ENCODE results near the gene CAP1. TPM values are rescaled to one million over a fixed set of nuclear protein-coding genes. Genes with fewer than 3 reads are reported as not detected.

Gene CAP1
- total and polyA plus RNA-seq, 9 of the 15 experiments (the other 6 are each of a cell fraction or from before 2014, with no cell fraction given) = 230 to 658 (median 281) TPM

DNA sequence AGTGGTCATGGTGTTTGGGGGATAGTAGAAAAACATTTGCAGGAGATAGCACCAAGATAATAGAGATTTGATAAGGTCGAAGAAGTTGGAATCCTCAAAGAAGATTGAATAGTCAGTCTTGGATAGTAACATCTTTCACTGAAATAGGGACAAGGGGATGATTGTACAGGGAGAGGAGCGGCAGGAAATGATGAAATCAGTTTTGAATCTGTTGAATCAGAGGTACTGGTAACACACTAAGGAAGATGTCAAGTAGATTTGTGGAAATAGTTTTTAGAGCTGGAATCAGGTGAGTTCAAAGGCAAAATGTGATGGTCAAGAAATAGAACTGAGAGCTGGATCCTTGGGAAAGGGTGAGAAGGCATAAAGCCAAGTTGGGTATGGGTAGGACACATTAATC, 26.5 kb downstream of the CAP1 start:
- no peak for FAIRE-seq
- ChIA-PET CTCF (ENCODE audit: low intra/inter-chr PET ratio) (no interaction called here), POLR2A (interaction anchor here (0.6 to 3.0 kb wide), 7 partner anchors 9 to 107 kb away, joined by 3 to 11 read pairs (median 4); no protein-coding TSS in a partner anchor)
- H3K79me2 ChIP-seq (ENCODE audit: control insufficient read depth, insufficient read depth, low read length) = no peaks in the 10 kb centered on the region
- H3K4me3 ChIP-seq = no peak overlapping the region
- H3K27me3 ChIP-seq (ENCODE audit: control insufficient read depth in 2 of 2, insufficient read depth in 2 of 2, low read length in 2 of 2) = no peaks in the 10 kb centered on the region
- H2AFZ ChIP-seq (ENCODE audit: low read depth, low read length) = no peak overlapping the region
- in situ Hi-C loops (cut with MboI) (no loop called here), intact Hi-C loops (cut with micrococcal nuclease) (no loop called here)
- H3K4me2 ChIP-seq (ENCODE audit: insufficient read depth, low read length) = no peak overlapping the region
- BruUV-seq (replicated peaks) = no TSS peak
- H3K36me3 ChIP-seq (ENCODE audit: control insufficient read depth, insufficient read depth, low read length) = peaks cover 93% of the 10 kb centered on the region
- ATAC-seq = no peak
- no peak overlapping the region for H3K27ac ChIP-seq (ENCODE audit: extremely low read depth, low read depth, low read length)
- no peak overlapping the region for H3K9ac ChIP-seq (ENCODE audit: insufficient read depth in 1 of 2, low read depth in 2 of 2, low read length in 2 of 2)
- TF ChIP-seq ZNF175 (CRISPR knock-in tag; IDR thresholded peaks at IDR 0.05; ENCODE audit: low read depth) (peak; percentile 13; the same call in 1 of the 2 replicates), CEBPG (CRISPR knock-in tag; IDR thresholded peaks at IDR 0.05) (no peak), CEBPG (tag; conservative IDR thresholded peaks at IDR 0.05 in 1 of 2, IDR thresholded peaks at IDR 0.05 in 1 of 2) (peak in 1 of 2 experiments; percentile 79; a peak in 2 of 4 replicates), POLR2B (IDR thresholded peaks at IDR 0.05; ENCODE audit: low read depth, partially characterized antibody) (peak; percentile 17), DMBX1 (CRISPR knock-in tag; IDR thresholded peaks at IDR 0.05; ENCODE audit: borderline replicate concordance) (0 out of 2 replicates have a peak, but pooled peaks have one; percentile 51), GABPA (tag; conservative IDR thresholded peaks at IDR 0.05; ENCODE audit: low read depth) (peak; percentile 53), PTRF (tag; IDR thresholded peaks at IDR 0.05) (no peak), ZNF586 (CRISPR knock-in tag; conservative IDR thresholded peaks at IDR 0.05) (no peak), HMG20A (CRISPR knock-in tag; conservative IDR thresholded peaks at IDR 0.05) (no peak), FOXJ2 (tag; IDR thresholded peaks at IDR 0.05) (no peak)
- TF ChIP-seq, protein P1, sequence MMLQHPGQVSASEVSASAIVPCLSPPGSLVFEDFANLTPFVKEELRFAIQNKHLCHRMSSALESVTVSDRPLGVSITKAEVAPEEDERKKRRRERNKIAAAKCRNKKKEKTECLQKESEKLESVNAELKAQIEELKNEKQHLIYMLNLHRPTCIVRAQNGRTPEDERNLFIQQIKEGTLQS (IDR thresholded peaks at IDR 0.05) = peak; percentile 24; the same call in 1 of the 2 replicates
- TF ChIP-seq, protein P1 (CRISPR knock-in tag; conservative IDR thresholded peaks at IDR 0.05) = no peak
- TF ChIP-seq, protein P2, sequence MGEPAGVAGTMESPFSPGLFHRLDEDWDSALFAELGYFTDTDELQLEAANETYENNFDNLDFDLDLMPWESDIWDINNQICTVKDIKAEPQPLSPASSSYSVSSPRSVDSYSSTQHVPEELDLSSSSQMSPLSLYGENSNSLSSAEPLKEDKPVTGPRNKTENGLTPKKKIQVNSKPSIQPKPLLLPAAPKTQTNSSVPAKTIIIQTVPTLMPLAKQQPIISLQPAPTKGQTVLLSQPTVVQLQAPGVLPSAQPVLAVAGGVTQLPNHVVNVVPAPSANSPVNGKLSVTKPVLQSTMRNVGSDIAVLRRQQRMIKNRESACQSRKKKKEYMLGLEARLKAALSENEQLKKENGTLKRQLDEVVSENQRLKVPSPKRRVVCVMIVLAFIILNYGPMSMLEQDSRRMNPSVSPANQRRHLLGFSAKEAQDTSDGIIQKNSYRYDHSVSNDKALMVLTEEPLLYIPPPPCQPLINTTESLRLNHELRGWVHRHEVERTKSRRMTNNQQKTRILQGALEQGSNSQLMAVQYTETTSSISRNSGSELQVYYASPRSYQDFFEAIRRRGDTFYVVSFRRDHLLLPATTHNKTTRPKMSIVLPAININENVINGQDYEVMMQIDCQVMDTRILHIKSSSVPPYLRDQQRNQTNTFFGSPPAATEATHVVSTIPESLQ (CRISPR knock-in tag; IDR thresholded peaks at IDR 0.05) = no peak
- peaks cover 0 to 7% of the 10 kb centered on the region in 2 experiments; a peak in 3 of 5 replicates for H3K4me1 ChIP-seq (replicated peaks in 1 of 2; ENCODE audit: control insufficient read depth in 2 of 2, insufficient read depth in 2 of 2, low read length in 2 of 2)
- H3K9me3 ChIP-seq (replicated peaks; ENCODE audit: control insufficient read depth, insufficient read depth, low read depth, low read length) = no peaks in the 10 kb centered on the region
- H4K20me1 ChIP-seq (replicated peaks; ENCODE audit: control insufficient read depth, insufficient read depth, low read length) = no peaks in the 10 kb centered on the region
- DNase-seq (ENCODE audit: extremely low read depth in 1 of 4, low spot score in 3 of 4) = no peak
- H3K9me1 ChIP-seq (ENCODE audit: control insufficient read depth, insufficient read depth, low read length) = no peaks in the 10 kb centered on the region
- WGBS (ENCODE audit: insufficient coverage, low coverage, missing lambda C conversion rate) = 64% methylated on average over 2 of the region's 2 CpGs
